Measurements from ENCODE around the gene FRMD5.

- TF ChIP-seq CTCF (IDR thresholded peaks at IDR 0.05; ENCODE audit: low read depth, low read length) (no peak), EZH2phosphoT487 (IDR thresholded peaks at IDR 0.05; ENCODE audit: low read depth) (no peak)
Observed at GRCh38 chr15:44097552-44097951, 97.5 kb downstream of the FRMD5 start.

Measured in OCI-LY3 (cell line).